Adrenal gland (tissue), 5 donors: Measurements from ENCODE around the gene CPO.
"Not testable (repeated sequence)": the region's sequence is repeated elsewhere in the genome, so short reads cannot be mapped to it uniquely, and the experiment has no call there.

Source experiments
- CTCF ChIP-seq, 6 experiments: fragments of 450-650 bp in 4 of 6; fragments of 200-600 bp in 2 of 6; sonication (generic) in 1 of 6; IDR thresholded peaks; 1 replicate in 5 of 6; 2 replicates in 1 of 6; pipeline versions ENCODE4 v1.5.1 to v1.8.0; 2016 to 2021; ENCODE audit warnings: antibody characterized with exemption in 6 of 6, mild to moderate bottlenecking in 2 of 6, moderate library complexity in 1 of 6
- POLR2A ChIP-seq, 2 donors: fragments of 450-650 bp; IDR thresholded peaks; one replicate each; pipeline ENCODE4 v1.6.1; 2017; ENCODE audit warnings: antibody characterized with exemption in 2 of 2, mild to moderate bottlenecking in 2 of 2, moderate library complexity in 1 of 2
- donor health status: DM: no; HTN: no; CAD: no.

GRCh38 chr2:206953404-206953803, 14.1 kb downstream of the CPO start:
- not testable (repeated sequence) for TF ChIP-seq POLR2A, CTCF (IDR thresholded peaks at IDR 0.05)
